GM18499 (cell line): ENCODE measurements around the gene SLIT3.
"Not testable (repeated sequence)": the region's sequence is repeated elsewhere in the genome, so short reads cannot be mapped to it uniquely, and the experiment has no call there.

Experiments used
- ATAC-seq: cut with Tn5 transposase; IDR thresholded peaks from one replicate; pipeline ENCODE4 v1.9.1; 2021; ENCODE audit warnings: moderate number of reproducible peaks; ENCODE audit not compliant: insufficient read depth, unreplicated experiment

The SLIT3 gene

DNA sequence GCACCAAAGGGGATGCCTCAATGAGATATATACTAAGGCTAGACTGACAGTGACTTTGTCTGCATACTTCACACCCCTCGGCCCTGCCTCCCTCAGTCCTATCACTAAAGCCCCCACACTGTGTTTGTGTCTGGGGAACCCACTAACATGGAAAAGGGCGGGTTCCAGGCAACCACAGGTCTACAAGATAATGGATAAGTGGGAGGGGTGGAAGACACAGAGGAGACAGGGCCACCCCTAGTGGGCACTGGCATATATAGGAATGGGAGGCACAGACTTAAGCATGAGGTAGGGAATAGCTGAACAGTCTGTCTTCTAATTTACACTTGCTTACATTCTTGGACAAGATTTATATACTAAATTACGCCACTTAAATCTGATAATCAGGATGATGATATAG is 74.0 kb downstream of the SLIT3 start:
- ATAC-seq, result no peak

DNA sequence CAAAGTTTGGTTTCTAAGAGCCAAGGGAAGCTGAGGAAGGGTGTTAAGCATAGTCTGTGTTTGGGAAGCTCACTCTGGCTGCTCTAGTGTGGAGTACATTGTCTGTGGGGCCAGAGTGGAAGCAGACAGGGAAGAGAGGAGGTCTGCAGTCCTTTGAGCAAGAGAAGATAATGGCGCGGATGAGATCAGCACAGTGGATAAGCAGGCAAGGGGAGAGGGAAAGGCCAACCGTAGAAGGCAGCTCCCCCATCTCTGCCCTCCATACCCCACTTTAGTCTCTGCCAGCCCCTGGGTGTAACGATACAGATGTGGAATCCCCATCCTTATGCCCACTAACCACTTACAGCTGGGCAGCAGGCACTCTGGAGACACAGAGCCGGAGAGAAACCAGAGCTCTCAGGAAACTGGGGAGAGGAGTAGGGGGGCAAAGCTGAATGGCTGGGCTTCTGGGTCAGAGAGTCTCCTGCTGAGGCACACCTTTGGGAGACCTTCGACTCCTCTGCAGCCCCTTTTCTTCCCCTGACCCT is 75.0 kb downstream of the SLIT3 start:
- no peak for ATAC-seq

DNA sequence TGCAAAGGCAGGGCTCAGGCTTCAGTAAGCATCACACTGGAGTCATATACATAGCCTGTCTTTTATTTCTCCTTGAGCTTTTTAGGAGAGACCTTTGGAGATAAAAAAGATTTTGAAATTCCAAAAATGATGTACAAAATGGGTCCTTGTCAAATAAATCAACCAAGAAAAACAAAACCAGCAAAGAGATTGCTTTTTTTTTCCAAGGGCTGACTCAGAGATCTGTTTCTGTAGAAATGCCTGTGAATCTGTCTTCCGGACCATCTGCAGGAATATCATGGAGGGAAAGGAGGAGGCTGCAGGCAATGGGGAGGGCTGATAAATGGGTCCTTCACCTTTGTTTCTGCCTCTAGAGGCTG is 77.4 kb downstream of the SLIT3 start:
- ATAC-seq, result no peak

DNA sequence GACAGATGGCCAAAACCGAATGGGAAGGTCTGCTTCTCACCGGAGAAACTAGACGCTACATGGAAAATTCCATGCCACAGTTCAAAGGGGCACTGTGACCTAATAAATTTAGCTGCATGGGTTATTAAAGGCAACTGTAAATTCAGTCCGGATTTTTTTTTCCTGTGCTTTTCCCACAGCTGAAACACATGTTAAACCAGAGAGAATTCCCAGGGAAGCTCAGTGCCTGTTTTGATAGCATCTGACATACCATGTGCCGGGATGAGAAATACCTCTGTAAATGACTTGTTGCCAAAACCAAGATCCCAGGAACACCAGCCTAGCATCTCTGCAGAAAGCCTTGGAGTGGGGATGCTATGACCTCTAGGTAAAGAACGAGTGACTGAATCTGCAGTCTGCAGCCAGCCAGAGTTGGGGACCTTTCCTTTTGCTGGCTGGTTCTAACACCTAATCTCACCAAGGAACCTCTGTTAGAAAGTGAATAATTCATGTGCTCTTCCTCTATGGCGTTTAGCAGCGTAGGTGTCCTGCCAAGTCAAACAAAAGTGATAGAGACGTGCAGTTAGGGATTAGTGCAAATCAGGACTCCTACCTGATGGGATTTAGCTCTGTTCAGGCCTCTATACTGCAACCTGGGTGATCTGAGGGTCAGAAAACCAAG is 77.9 kb downstream of the SLIT3 start:
- ATAC-seq, result no peak

DNA sequence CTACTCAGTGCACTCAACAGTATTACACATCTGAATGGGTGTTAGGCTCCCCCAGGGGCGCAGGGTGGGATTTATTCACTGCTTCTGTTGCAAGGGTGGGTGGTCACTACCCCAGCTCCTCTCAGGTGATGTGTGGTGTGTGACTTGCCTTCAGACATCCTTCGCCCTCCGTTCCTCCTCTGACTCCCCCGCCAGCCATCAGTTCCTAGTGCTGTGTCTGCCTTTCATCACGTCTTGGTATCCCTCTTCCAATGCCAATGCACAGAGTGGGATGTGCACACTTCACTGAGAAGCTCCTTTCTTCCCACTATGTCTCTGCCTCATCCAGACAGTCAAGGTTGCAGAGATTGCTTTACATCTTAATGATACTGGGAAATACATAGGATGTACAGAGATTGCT is 79.4 kb downstream of the SLIT3 start:
- ATAC-seq, result no peak

DNA sequence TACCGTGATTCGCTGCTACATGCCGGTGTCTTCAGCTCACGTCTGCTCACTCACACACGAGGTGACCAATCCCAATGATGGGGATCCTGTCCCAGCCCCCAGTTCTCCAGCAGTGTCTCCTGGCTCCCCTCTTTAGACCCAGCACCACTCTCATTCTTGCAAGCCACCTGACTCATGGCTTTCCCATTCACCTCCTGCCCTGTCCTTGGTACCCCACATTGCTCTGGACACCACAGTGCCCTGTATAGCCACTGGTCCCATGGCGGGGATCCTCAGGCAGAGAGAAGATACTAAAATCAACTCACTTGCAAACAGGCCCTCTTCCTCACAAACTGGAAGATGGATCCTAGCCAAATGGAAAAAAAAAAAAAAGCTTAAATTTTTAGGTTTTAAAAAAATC is 81.0 kb downstream of the SLIT3 start:
- no peak for ATAC-seq

DNA sequence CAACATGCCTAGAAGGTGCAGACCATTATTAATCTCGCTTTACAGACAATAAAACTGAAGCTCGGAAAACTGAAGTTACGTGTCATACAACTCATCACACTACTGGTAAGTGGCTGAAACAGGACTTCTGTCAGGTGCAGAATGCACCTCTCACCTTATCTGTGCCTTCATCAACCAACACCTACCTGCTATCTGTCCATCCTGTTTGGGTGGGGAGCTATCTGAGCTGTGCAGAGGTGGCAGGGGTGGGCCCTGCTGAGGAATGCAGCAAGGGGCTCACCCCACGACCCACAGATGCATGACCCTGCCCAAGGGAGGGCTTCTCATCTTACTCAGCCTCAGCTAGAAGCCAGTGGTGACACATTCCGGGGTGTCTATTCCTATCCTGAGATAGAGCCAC is 81.6 kb downstream of the SLIT3 start:
- no peak for ATAC-seq

DNA sequence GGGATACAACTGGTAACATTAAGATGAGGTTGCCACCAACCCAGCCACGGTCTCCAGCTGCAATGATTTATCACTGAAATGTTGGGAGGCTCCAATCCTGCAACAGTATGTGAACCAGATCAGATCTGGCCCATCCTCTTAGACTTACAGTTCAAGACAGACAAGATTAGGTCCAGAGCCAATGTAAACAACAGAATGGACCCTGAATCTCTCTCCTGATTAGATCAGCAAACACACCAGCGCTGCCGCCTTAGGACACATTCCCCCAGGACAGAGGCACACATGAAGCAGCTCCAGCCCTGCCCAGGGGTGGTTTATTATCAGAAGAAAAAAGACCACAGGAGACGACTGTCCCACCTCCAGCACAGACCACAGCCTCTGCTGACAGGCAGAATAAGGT is 82.1 kb downstream of the SLIT3 start:
- ATAC-seq, result no peak

DNA sequence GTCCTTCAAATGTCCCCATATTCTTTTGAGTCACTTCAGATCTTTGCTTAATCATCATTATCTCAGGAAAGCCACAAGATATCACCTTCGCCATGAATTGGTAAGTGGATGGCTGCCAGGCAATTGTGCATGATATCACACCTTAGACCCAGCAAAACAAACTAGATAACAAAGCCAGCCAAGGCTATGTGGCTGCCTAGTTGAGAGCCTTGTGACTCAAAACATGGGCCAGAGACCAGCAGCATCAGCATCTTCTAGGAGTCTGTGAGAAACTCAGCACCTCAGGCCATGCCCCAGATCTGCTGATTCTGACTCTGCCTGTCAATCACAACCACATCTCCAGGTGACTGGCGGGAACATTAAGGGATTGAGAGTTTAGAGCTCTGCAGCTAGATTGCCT is 82.8 kb downstream of the SLIT3 start:
- ATAC-seq, result no peak

DNA sequence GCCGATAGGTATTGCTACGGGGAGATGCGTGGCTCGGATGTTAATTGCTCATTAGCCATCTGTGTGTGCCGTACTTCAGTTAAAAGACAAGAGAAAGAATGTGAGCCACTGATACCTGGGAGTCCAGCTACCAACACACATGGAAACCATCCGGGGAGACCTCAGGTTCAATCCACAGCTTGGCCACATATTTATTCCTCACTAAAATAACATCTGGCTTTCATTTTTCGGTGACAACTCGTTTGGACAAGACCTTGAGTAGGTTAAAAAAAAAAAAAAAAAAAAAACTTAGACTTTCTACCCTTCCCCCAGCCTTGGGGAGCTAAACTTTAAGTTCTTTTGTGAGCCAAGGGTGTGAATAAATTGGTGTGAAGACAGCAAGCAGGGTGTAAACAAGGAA is 84.1 kb downstream of the SLIT3 start:
- ATAC-seq, result no peak

DNA sequence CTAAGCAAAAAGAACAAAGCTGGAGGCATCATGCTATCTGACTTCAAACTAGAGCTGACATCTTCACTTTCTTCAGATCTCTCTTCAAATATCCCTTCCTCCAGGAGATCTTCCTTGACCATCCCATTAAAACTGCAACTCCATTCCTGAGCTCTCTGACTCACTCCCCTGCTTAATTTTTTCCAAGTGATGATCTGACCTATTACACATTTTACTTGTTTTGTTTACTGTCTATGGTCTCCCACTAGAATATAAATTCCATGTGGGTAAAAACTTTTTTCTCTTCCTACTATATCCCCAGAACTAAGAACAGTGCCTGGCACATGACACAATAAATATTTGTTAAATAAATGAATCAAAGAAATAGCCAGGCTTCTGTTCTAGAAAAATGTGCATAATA is 87.5 kb downstream of the SLIT3 start:
- no peak for ATAC-seq

DNA sequence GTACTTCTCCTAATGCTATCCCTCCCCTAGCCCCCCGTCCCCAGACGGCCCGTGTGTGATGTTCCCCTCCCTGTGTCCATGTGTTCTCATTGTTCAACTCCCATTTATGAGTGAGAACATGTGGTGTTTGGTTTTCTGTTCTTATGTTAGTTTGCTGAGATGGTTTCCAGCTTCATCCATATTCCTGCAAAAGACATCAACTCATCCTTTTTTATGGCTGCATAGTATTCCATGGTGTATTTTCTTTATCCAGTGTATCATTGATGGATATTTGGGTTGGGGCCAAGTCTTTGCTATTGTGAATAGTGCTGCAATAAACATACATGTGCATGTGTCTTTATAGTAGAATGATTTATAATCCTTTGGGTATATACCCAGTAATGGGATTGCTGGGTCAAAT is 89.2 kb downstream of the SLIT3 start:
- ATAC-seq, result not testable (repeated sequence)

DNA sequence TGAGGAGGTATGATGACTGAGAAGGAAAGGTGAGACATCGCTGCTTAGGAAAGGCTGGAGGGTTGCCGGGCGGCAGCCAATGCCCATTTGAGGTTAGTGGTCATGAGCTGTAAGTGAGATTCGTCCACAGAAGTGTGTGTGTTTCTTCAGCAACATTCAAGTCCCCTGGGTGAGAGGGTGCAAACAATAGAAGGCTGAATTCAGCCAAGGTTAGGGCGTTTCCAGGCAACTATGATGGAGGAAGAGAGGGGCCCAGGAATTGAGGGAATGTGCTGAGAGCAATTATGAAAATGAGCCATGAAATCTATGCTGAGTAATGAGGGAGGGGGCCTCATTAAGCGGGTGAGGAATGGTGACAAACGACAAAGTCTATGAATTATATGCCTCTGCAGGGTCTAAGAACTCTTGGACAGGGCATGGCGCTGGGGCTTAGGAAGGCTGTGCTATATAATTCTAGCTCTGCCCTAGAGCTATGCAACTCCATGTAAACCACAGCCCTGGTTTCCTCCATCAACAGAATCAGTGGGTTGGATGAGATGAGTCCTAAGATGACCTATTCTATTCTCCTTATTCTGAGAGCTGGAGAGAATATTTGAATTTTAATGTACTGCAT is 96.0 kb downstream of the SLIT3 start:
- no peak for ATAC-seq

DNA sequence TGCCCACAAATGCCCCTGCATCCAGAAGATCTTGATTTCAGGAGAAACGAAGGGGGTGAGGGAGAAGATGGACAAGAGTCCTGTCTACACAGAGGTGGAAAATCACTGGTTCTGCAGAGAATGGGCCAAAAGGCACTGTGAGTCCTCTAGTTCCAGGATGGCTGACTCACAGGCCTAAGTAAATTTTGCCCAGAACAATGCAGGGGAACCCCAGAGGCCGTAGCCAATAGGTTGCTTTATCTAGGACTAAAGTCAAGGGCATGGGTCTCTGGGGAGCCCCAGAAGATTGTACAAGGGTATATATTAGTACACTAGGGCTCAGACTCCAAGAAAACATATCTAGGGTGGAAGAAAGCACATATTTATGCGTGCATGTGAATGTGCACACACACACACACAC is 98.0 kb downstream of the SLIT3 start:
- ATAC-seq, result no peak

DNA sequence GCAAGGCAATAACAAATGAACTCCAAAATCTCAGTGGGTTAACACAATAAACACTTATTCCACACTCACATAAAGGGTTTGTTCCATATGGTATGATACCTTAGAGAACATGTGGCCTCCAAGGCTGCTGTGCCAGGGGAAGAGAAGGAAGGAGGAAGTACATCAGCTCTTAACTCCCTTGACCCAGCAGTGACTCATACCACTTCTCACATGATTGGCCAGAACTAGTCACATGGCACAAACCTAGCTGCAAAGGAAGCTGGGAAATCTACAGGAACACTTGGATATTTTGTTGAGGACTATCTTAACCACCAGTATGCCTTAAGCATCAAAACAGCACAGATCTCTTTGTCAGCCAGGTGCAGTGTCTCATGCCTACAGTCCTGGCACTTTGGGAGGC is 99.3 kb downstream of the SLIT3 start:
- ATAC-seq, result no peak

DNA sequence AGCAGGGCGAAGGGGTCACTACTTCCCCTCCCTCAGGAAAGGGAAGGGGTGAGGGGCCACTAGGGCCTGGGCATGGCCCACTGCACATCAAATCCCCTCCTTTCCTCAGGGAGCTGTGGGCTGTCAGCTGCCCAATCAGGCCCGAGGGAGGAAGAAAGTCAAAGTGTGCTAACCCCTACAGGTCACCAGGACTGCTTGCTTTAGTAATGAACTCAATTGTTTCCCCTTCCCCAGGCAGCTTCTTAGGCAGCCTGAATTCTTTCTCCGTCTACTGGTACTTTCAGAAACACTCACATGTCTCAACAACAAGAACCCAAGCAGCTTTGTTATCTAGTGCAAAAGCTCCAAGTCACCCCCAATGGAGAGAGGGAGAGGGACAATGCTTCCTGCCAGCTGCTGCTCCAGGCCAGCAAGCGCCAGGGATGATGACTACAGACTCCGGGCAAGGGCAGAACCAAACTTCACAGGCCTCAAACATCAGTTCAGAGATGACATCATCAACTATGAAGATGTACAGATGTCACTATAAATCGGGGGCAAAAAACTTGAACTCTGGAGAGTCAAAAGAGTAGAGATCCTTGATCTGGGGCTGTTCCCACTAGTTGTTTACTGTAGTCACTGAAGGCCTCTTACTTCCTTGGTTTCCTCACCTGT is 100.7 kb downstream of the SLIT3 start:
- no peak for ATAC-seq

DNA sequence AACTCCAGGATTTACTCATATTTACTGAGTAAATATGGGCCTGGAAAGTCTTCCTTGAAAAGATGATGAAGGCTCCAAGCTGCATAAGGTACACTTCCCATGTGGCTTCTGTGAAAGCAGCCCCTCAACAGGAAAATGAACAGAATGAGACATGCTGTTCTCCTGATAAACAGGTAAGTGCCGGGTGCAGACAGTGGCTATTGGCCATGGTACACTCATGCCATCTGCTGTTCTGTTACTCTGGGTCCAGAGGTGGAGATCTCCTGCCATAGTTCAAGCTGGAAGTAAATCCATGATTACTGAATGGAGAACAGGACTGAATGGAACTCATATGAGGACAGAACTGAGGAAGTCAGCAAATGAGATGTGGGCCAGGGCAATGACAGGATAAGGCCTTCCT is 103.6 kb downstream of the SLIT3 start:
- ATAC-seq, result no peak

DNA sequence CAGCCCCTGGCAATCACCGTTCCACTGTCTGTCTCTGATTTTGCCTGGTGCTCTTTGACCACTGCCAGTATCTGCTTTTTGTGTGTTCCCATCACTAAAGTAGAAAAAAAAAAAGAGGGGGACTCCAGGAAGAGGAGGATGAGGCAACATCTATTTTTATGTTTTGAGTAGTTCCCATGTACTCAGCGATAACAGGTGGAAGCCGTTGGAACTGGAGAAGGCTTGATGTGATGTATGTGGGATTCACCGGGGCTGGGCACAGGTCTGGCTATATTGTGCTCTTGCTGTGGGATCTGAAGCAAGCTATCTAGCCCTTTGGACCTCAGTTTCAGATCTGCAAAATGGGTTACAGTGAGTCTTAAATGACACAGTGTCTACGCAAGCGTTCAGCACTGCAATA is 104.9 kb downstream of the SLIT3 start:
- ATAC-seq, result no peak

DNA sequence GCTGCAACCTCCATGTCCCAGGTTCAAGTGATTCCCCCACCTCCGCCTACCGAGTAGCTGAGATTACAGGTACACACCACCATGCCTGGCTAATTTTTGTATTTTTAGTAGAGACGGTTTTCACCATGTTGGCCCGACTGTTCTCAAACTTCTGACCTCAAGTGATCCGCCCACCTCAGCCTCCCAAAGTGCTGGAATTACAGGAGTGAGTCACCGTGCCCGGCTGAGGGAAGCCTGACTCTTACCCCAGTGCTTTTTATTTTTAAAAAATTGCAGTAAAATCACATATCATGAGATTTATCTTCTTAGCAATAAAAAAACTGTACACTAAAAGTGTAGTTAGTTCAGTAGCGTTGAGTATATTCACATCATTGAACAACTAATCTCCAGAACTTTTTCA is 105.3 kb downstream of the SLIT3 start:
- ATAC-seq, result no peak

DNA sequence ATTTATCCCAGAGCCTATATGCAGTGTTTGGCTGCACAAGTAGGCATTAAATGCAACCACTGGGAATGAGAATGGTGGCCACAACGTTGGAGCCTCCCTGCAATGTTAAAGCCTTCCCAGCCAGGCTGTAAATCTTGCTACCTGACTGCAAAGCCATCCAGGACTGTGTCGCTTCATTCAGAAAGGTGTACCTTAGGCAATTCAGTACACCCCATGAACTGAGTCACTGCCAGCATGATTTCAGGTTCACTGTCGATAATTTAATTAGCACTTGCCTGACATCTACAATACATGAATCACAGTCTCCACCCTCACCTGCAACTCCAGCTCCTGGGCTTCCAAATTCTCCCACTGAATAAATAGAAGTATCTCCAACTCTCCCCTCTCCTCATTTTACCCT is 108.4 kb downstream of the SLIT3 start:
- ATAC-seq, result no peak

DNA sequence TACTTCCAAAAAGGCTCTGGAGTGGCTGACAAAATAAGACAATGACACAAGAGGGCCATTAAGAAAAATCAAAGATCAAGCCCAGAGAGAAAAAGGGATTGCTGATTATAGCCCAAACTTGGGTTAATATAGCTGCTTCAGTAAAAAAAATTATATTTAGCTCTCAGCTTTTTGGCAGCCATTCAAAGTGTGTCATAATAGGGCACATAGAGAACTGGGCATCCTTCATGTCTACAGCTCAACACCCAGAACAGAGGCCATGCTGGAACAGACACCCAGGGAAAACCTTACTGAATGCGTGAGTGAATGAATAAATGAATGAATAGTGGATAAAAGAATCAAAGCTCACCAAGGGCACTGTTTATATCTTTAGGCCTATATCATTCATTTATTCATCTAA is 110.1 kb downstream of the SLIT3 start:
- ATAC-seq, result no peak

DNA sequence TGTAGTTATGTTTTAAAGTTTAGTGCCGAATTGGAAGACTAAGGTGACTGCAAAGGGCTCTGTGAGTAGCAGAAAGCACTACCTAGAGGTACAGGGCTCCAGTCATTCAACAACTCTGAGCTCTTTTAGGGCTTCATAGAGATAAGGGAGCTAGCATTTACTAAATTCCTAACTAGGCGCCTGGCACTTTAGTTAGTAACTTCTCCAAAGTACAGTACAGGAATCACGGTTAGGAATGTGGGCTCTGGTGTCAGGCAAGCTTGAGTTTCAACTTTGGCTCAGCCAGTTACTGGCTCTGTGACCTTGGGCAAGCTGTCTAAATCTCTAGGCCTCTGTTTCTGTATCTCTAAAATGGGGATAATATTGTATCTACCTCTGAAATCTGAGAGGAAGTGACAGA is 115.3 kb downstream of the SLIT3 start:
- no peak for ATAC-seq
